GM12873 (cell line): ENCODE measurements around the gene ADK.

ENCODE experiments used
- CTCF ChIP-seq: IDR thresholded peaks from 2 replicates; pipeline ENCODE4 v1.5.1; 2012; ENCODE audit warnings: low read depth, mild to moderate bottlenecking, moderate library complexity, low read length, control low read depth; ENCODE audit not compliant: insufficient read depth; ENCODE audit errors: missing control alignments

Gene ADK

GRCh38 chr10:74293686-74294371 lies 142.8 kb downstream of the ADK start:
- no peak for TF ChIP-seq CTCF

- no peak for TF ChIP-seq CTCF
Measured at GRCh38 chr10:74297389-74298080, 146.5 kb downstream of the ADK start.

GRCh38 chr10:74300666-74301065 lies 149.6 kb downstream of the ADK start:
- TF ChIP-seq CTCF, result no peak

- no peak for TF ChIP-seq CTCF
Measured at GRCh38 chr10:74305730-74306129, 154.7 kb downstream of the ADK start.

GRCh38 chr10:74306227-74306982 lies 155.4 kb downstream of the ADK start:
- no peak for TF ChIP-seq CTCF

- no peak for TF ChIP-seq CTCF
Measured at GRCh38 chr10:74307061-74307651, 156.1 kb downstream of the ADK start.
